Parathyroid adenoma (tissue), 2 donors: ENCODE results near the gene CNRIP1.
A peak's percentile ranks its signal among the peaks of the same experiment; 100 is the strongest.

ENCODE experiments used
- H2AFZ ChIP-seq: fragments of 300-600 bp; sonication (generic); one replicate; pipeline ENCODE4 v1.7.0; 2017; ENCODE audit warnings: antibody characterized with exemption, mild to moderate bottlenecking
- H3K27ac ChIP-seq: fragments of 300-600 bp; sonication (generic); one replicate; pipeline ENCODE4 v1.7.0; 2017
- H3K27me3 ChIP-seq: fragments of 300-600 bp; sonication (generic); one replicate; pipeline ENCODE4 v1.7.0; 2017; ENCODE audit warnings: low read length; ENCODE audit not compliant: control insufficient read depth, insufficient read depth
- H3K36me3 ChIP-seq: fragments of 300-600 bp; sonication (generic); one replicate; pipeline ENCODE4 v1.7.0; 2017; ENCODE audit warnings: low read length; ENCODE audit not compliant: control insufficient read depth, insufficient read depth
- H3K4me1 ChIP-seq: fragments of 300-600 bp; sonication (generic); one replicate; pipeline ENCODE4 v1.7.0; 2017; ENCODE audit warnings: control low read depth
- H3K4me2 ChIP-seq: fragments of 300-600 bp; sonication (generic); one replicate; pipeline ENCODE4 v1.7.0; 2017; ENCODE audit warnings: low read length
- H3K4me3 ChIP-seq: fragments of 300-600 bp; sonication (generic); one replicate; pipeline ENCODE4 v1.7.0; 2017; ENCODE audit warnings: low read depth, low read length
- H3K79me2 ChIP-seq: fragments of 300-600 bp; sonication (generic); one replicate; pipeline ENCODE4 v1.7.0; 2017; ENCODE audit warnings: control low read depth
- H3K9ac ChIP-seq: fragments of 300-600 bp; sonication (generic); one replicate; pipeline ENCODE4 v1.7.0; 2017; ENCODE audit warnings: mild to moderate bottlenecking
- H3K9me3 ChIP-seq: fragments of 300-600 bp; sonication (generic); one replicate; pipeline ENCODE4 v1.7.0; 2017; ENCODE audit warnings: low read length; ENCODE audit not compliant: control insufficient read depth
- TF ChIP-seq, protein P1 (sequence below): fragments of 300-600 bp; sonication (generic); IDR thresholded peaks from one replicate; pipeline ENCODE4 v1.7.0; 2017; ENCODE audit warnings: antibody characterized with exemption, mild to moderate bottlenecking
- donor health status: primary hyperparathyroidism.

The CNRIP1 gene

DNA sequence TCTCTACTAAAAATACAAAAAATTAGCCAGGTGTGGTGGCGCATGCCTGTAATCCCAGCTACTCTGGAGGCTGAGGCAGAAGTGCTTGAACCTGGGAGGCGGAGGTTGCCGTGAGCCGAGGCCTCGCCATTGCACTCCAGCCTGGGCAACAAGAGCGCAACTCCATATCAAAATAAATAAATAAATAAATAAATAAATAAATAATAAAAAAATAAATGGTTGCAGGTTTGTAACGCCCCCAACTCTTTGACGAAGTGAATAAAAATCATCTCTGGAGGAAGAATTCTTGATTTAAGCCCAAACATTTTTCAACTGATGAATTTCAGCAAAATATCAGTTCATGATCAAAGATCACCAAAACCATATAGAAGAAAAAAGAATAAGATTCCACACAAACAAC lies 13.3 kb upstream of the CNRIP1 start:
- Histone ChIP-seq H3K9me3 (no peaks in the 10 kb centered on the region), H3K4me2 (no peak overlapping the region), H3K4me1 (no peaks in the 10 kb centered on the region), H3K27me3 (no peaks in the 10 kb centered on the region), H3K4me3 (no peak overlapping the region), H3K9ac (no peak overlapping the region), H2AFZ (no peak overlapping the region), H3K79me2 (no peaks in the 10 kb centered on the region), H3K36me3 (no peaks in the 10 kb centered on the region), H3K27ac (no peak overlapping the region)
- TF ChIP-seq, protein P1, sequence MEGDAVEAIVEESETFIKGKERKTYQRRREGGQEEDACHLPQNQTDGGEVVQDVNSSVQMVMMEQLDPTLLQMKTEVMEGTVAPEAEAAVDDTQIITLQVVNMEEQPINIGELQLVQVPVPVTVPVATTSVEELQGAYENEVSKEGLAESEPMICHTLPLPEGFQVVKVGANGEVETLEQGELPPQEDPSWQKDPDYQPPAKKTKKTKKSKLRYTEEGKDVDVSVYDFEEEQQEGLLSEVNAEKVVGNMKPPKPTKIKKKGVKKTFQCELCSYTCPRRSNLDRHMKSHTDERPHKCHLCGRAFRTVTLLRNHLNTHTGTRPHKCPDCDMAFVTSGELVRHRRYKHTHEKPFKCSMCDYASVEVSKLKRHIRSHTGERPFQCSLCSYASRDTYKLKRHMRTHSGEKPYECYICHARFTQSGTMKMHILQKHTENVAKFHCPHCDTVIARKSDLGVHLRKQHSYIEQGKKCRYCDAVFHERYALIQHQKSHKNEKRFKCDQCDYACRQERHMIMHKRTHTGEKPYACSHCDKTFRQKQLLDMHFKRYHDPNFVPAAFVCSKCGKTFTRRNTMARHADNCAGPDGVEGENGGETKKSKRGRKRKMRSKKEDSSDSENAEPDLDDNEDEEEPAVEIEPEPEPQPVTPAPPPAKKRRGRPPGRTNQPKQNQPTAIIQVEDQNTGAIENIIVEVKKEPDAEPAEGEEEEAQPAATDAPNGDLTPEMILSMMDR, result no peak

DNA sequence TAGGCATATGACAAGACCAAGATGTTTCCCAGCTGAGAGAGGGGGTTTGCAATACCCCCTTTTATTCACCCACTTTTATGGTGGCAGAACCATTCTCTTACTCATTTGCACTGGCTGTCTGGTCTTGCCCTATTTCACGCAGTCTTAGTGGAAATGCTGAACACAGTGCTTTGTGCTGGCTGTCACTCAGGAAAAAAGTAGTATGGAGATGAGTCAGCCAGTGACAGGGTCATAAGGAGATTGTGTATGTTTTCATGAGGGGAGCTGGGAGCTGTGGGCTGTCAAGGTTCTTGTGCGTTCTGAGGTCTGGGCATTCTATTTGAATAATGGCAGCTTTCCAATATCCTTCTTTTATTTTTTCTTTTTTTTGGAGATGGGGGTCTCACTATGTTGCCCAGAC lies 10.9 kb upstream of the CNRIP1 start:
- Histone ChIP-seq H2AFZ (no peak overlapping the region), H3K79me2 (no peaks in the 10 kb centered on the region), H3K4me2 (no peak overlapping the region)

DNA sequence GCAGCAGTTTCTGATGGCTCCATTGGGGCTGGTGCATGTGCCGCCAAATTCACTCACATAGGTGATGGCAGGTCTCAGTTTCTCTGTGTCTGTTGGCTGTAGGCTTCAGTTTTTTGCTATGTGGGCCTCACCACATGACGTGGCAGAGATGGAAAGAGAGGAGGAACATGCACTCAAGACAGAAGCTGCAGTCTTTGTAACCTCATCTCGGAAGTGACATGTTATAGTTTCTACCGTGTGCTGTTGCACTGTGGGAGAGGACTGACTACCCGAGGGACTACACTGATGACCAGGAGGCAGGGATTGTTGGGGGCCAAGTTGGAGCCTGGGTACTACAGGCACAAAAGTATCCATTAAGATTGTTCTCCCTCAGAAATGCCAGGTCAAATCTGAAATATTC lies 9.2 kb upstream of the CNRIP1 start:
- no peak overlapping the region for H3K4me2 ChIP-seq
- no peak overlapping the region for H3K4me3 ChIP-seq
- no peaks in the 10 kb centered on the region for H3K4me1 ChIP-seq
- no peak overlapping the region for H3K9ac ChIP-seq
- TF ChIP-seq, protein P1, result no peak
- H3K9me3 ChIP-seq, result no peaks in the 10 kb centered on the region
- no peaks in the 10 kb centered on the region for H3K36me3 ChIP-seq
- H3K79me2 ChIP-seq, result no peaks in the 10 kb centered on the region
- H3K27ac ChIP-seq, result no peak overlapping the region
- H3K27me3 ChIP-seq, result no peaks in the 10 kb centered on the region
- H2AFZ ChIP-seq, result no peak overlapping the region

More for the DNA sequence above, 10.9 kb upstream of the CNRIP1 start:
- Histone ChIP-seq H3K9ac (no peak overlapping the region), H3K4me3 (no peak overlapping the region), H3K4me1 (no peaks in the 10 kb centered on the region), H3K27ac (no peak overlapping the region), H3K27me3 (no peaks in the 10 kb centered on the region), H3K9me3 (no peaks in the 10 kb centered on the region), H3K36me3 (no peaks in the 10 kb centered on the region)
- TF ChIP-seq, protein P1, result no peak

DNA sequence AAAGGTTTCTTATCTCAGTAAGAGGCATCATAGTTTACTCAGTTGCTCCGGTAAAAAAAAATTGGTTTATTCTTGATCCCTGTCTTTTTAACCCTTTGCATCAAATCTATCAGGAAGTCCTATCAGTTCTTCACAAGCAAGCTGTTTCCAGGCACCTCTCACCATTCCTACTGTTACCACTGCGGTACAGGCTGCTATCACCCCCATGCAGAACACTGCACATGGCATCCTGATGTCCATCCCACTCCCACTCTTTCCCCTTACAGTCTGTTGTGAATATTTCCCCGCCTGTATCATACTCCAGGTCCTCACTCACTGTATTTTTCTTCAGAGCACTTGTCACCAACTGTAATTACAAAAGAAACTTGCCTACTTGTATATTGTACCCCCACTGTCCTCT lies 5.3 kb upstream of the CNRIP1 start:
- Histone ChIP-seq H3K27me3 (no peaks in the 10 kb centered on the region), H3K27ac (no peak overlapping the region), H3K4me2 (no peak overlapping the region), H3K9me3 (no peaks in the 10 kb centered on the region), H3K4me1 (no peaks in the 10 kb centered on the region), H3K9ac (no peak overlapping the region), H2AFZ (no peak overlapping the region), H3K79me2 (no peaks in the 10 kb centered on the region), H3K4me3 (no peak overlapping the region), H3K36me3 (no peaks in the 10 kb centered on the region)
- TF ChIP-seq, protein P1, result no peak

DNA sequence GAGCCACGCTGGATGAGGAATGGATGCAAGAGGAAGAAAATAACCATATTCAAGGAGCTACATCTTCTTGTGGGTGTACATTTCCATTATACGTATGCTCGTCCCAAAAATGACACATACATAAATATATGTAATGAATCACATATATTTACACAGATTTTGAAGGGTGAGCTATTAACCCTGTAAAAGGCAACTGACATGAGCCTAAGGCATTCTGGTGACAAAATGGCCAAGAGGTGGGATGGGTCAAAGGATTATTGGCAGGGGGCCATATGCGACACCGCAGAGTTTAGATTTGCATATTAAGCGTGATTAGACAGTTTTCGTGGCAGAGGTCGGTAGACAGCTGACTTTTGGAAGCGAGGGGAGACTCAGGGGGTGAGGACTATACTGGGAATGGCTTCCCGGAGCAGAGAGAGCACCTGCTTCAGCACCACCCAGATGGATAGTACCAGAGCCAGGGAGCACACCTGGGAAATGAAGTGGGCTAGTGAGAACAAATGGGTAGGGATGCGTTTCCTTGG lies 431 bp upstream of the CNRIP1 start:
- peak overlapping the region; percentile 68 for H3K4me3 ChIP-seq
- no peaks in the 10 kb centered on the region for H3K36me3 ChIP-seq

More for the DNA sequence above, 431 bp upstream of the CNRIP1 start:
- H3K9ac ChIP-seq, result peak overlapping the region; percentile 79
- no peaks in the 10 kb centered on the region for H3K4me1 ChIP-seq
- H3K79me2 ChIP-seq, result peaks cover 2% of the 10 kb centered on the region
- H3K9me3 ChIP-seq, result no peaks in the 10 kb centered on the region
- TF ChIP-seq, protein P1, result no peak
- H3K27me3 ChIP-seq, result no peaks in the 10 kb centered on the region
- peak overlapping the region; percentile 79 for H3K4me2 ChIP-seq
- peak overlapping the region; percentile 97 for H2AFZ ChIP-seq
- peak overlapping the region; percentile 84 for H3K27ac ChIP-seq
